Osteocyte (in vitro differentiated cells): ENCODE measurements around the gene AGR2. TPM values are rescaled to one million over a fixed set of nuclear protein-coding genes. Genes with fewer than 3 reads are reported as not detected.
A peak's percentile ranks its signal among the peaks of the same experiment; 100 is the strongest.

Experiments used
- DNase-seq: peaks from one replicate; pipeline ENCODE4 v3.0.0; 2021; ENCODE audit warnings: mixed read lengths; ENCODE audit not compliant: unreplicated experiment; ENCODE audit errors: extremely low spot score
- H3K27ac Mint-ChIP-seq: one replicate; pipeline ENCODE4 v1.8.0; 2021; ENCODE audit warnings: mild to moderate bottlenecking, mixed read lengths; ENCODE audit not compliant: unreplicated experiment
- H3K27me3 Mint-ChIP-seq: one replicate; pipeline ENCODE4 v1.8.0; 2021; ENCODE audit warnings: mixed read lengths; ENCODE audit not compliant: unreplicated experiment
- H3K36me3 Mint-ChIP-seq: one replicate; pipeline ENCODE4 v1.8.0; 2021; ENCODE audit warnings: mixed read lengths; ENCODE audit not compliant: unreplicated experiment
- H3K4me1 Mint-ChIP-seq: one replicate; pipeline ENCODE4 v1.8.0; 2021; ENCODE audit warnings: mixed read lengths; ENCODE audit not compliant: unreplicated experiment
- H3K4me3 Mint-ChIP-seq: one replicate; pipeline ENCODE4 v1.8.0; 2021; ENCODE audit warnings: mild to moderate bottlenecking, moderate library complexity, mixed read lengths; ENCODE audit not compliant: unreplicated experiment
- H3K9me3 Mint-ChIP-seq: one replicate; pipeline ENCODE4 v1.8.0; 2021; ENCODE audit warnings: mixed read lengths; ENCODE audit not compliant: unreplicated experiment
- total RNA-seq: library from RNA; stranded (reverse); gene quantifications from 2 replicates; pipeline ENCODE4 v1.2.1, GENCODE V29; 2021
- TF ChIP-seq, protein P1 (sequence below): fragments of 200-600 bp; sonication (generic); IDR thresholded peaks from 2 replicates; pipeline ENCODE4 v1.5.0; 2021; ENCODE audit warnings: antibody characterized with exemption, mild to moderate bottlenecking, moderate library complexity

The AGR2 gene
- total RNA-seq, 1 donor from 2014 or later = not detected

DNA sequence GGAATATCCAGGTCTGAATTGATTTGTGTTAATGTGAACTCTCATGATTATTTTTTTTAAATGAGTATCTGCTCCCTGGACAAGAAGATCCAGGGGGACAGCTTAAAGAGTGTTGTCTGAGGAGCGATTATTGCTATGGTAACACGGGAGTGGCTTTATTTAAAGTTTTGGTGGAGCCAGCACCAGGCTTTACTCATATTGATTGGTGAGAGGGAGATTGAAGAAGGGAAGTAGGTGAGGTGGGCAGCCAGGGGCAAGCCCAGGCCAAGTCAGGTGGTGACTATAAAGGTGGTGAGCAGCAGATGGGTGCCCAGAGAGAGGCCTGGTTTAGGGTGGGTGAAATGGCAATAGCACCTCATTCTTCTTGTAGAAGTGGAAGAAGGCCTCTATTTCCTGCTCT lies 10.2 kb upstream of the AGR2 start:
- no peaks in the 10 kb centered on the region for H3K27me3 Mint-ChIP-seq
- peaks cover 57% of the 10 kb centered on the region for H3K4me1 Mint-ChIP-seq
- H3K36me3 Mint-ChIP-seq = no peaks in the 10 kb centered on the region
- TF ChIP-seq, protein P1, sequence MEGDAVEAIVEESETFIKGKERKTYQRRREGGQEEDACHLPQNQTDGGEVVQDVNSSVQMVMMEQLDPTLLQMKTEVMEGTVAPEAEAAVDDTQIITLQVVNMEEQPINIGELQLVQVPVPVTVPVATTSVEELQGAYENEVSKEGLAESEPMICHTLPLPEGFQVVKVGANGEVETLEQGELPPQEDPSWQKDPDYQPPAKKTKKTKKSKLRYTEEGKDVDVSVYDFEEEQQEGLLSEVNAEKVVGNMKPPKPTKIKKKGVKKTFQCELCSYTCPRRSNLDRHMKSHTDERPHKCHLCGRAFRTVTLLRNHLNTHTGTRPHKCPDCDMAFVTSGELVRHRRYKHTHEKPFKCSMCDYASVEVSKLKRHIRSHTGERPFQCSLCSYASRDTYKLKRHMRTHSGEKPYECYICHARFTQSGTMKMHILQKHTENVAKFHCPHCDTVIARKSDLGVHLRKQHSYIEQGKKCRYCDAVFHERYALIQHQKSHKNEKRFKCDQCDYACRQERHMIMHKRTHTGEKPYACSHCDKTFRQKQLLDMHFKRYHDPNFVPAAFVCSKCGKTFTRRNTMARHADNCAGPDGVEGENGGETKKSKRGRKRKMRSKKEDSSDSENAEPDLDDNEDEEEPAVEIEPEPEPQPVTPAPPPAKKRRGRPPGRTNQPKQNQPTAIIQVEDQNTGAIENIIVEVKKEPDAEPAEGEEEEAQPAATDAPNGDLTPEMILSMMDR = no peak
- no peak for DNase-seq
- H3K9me3 Mint-ChIP-seq = no peaks in the 10 kb centered on the region
- H3K27ac Mint-ChIP-seq = peak overlapping the region; percentile 59
- H3K4me3 Mint-ChIP-seq = no peak overlapping the region

DNA sequence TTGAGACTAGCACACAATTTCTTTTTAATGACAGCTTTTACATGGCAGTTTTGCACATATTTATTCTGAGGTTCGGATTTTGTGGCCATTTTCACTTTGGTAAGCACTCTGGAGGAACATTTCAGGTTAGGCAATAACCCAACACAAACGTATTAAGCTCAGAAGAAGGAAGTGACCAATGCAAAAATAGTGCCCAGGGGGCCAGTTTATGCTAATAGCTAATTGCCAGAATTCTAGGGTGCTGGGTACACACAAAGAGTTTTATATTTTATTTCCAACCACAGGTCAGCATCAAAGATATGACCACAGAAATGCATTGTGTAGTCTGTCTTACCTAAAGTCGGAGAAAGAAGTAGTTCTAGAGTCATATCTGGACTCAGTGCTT lies 8.4 kb upstream of the AGR2 start:
- no peak for DNase-seq
- TF ChIP-seq, protein P1 = no peak
- peak overlapping the region; percentile 37 for H3K27ac Mint-ChIP-seq
- H3K9me3 Mint-ChIP-seq = no peaks in the 10 kb centered on the region
- no peaks in the 10 kb centered on the region for H3K36me3 Mint-ChIP-seq
- H3K27me3 Mint-ChIP-seq = no peaks in the 10 kb centered on the region
- H3K4me1 Mint-ChIP-seq = peaks cover 57% of the 10 kb centered on the region
- no peak overlapping the region for H3K4me3 Mint-ChIP-seq

GRCh38 chr7:16812542-16813231 lies 7.9 kb upstream of the AGR2 start:
- Mint-ChIP-seq H3K4me1 (peaks cover 52% of the 10 kb centered on the region), H3K27me3 (no peaks in the 10 kb centered on the region), H3K4me3 (no peak overlapping the region), H3K36me3 (no peaks in the 10 kb centered on the region), H3K9me3 (no peaks in the 10 kb centered on the region), H3K27ac (peak overlapping the region; percentile 85)
- no peak for DNase-seq
- TF ChIP-seq, protein P1 = no peak

DNA sequence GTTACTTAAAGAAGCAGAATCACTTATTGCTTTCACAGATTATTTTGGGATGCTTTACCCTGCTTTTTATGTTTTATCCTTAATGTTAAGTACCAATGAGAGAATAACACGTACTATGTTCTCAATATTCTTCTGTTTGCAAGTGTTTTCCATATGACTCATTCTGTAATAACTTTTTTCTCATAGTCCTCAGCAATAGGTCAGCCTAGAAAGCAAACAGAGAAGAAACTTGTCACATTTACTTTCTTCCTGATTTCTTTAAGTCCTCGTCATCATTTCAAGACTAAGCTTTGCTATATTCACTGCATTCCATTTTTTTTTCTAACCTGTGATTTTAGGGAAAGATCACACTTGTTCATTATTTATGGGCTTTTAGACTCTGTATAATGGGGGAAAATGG lies 6.8 kb upstream of the AGR2 start:
- no peaks in the 10 kb centered on the region for H3K36me3 Mint-ChIP-seq
- H3K27ac Mint-ChIP-seq = peak overlapping the region; percentile 85

DNA sequence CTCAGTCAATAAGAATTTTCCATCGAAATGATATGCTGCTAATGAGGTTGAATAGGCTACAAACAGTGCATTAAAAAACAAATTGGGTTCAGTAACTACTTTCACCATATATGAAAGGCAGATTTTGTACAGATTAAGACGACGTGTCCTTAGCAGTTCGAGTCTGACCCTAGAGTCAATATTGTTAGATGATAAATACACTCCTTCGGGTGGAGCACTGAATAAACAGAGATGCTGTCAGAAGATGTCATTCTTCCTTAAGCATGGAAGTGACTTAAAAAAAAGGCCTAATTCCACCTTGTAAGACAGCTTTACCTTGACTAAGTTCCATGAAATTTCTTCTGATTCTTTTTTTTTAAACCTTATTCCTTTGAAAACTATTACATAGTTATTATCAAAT lies 5.8 kb upstream of the AGR2 start:
- Mint-ChIP-seq H3K4me1 (peaks cover 37% of the 10 kb centered on the region), H3K9me3 (no peaks in the 10 kb centered on the region), H3K4me3 (no peak overlapping the region), H3K27me3 (no peaks in the 10 kb centered on the region), H3K27ac (peak overlapping the region; percentile 8), H3K36me3 (no peaks in the 10 kb centered on the region)
- TF ChIP-seq, protein P1 = no peak
- no peak for DNase-seq

More for the DNA sequence above, 6.8 kb upstream of the AGR2 start:
- no peaks in the 10 kb centered on the region for H3K9me3 Mint-ChIP-seq
- no peak overlapping the region for H3K4me3 Mint-ChIP-seq
- H3K27me3 Mint-ChIP-seq = no peaks in the 10 kb centered on the region
- TF ChIP-seq, protein P1 = no peak
- H3K4me1 Mint-ChIP-seq = peaks cover 45% of the 10 kb centered on the region
- DNase-seq = no peak
